GM12892 (cell line): Measurements from ENCODE around the gene FAH.

ENCODE experiments used
- POLR2A ChIP-seq: IDR thresholded peaks from 2 replicates; pipeline ENCODE4 v1.6.1; 2011; ENCODE audit warnings: low read depth, low read length, control low read depth
- POLR2AphosphoS5 ChIP-seq: IDR thresholded peaks from 2 replicates; pipeline ENCODE4 v1.6.1; 2011; ENCODE audit warnings: low read depth, low read length, control low read depth

- TF ChIP-seq POLR2AphosphoS5 (no peak), POLR2A (no peak)
Measured at GRCh38 chr15:80202016-80202315, 49.2 kb downstream of the FAH start.
